SIG-M5 treated with dmso at 0.1 percent for 504 hours (cell line): Measurements from ENCODE around the gene OPRL1.
"Not testable (repeated sequence)": the region's sequence is repeated elsewhere in the genome, so short reads cannot be mapped to it uniquely, and the experiment has no call there.

Experiments
- DNase-seq: peaks from one replicate; lab custom pipeline; 2025; ENCODE audit not compliant: unreplicated experiment; lab: John Stamatoyannopoulos, UW

OPRL1 gene

GRCh38 chr20:64114356-64114971, 34.6 kb downstream of the OPRL1 start:
- no peak for DNase-seq

DNA sequence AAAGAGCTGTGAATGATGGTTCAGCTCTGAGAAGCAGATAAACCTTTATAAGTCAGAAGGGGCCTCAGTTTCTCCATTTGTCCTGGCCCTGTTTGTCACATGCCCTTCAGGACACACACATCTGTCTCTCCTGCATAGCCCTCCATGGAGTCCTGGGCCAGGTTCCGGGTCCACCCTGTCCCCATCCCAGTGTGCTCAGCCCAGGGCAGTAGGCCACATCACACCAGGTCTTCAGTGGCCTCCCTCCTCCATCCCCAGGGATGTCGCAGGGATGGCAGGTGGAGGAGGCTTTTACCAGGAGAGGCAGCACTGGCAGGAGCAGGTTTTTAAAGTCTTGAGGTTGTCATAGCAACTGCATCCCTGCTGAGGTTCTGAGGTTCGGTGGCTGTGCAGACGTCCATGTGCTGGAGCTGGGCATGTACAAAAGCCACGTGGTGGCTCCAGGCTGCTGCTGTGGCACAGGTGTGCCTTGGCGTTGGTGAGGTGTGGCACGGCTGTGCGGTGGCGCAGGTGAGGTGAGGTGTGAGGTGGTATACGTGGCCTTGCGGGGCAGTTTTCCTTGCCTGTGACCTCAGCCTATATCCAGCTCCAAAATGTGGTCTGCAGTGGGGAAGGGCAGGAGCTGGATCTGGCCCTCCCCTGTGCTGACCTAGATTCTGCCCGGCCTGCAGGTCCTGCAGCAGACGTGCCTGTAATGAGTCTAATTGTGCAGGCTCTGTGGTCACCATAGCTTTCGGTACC, 35.5 kb downstream of the OPRL1 start:
- DNase-seq: no peak

DNA sequence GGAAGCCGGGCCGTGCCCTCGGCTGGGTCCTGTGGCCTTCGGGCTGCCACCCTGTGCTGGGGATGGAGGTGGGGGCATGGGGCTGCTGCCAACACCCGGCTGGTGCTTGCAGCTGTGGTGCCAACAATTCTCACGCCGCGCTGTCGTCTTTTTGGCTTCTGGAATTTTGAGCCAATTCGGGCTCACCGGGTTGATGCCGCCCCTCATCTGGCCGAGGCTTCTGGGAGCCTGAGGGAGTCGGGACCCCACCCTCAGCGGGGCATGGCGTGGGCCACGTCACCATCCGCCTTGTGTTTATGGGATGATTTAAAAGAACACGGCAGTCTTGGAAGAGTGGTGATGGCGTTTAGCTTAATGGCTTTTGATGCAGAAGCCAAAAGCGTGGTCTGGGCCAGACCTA, 36.1 kb downstream of the OPRL1 start:
- no peak for DNase-seq

DNA sequence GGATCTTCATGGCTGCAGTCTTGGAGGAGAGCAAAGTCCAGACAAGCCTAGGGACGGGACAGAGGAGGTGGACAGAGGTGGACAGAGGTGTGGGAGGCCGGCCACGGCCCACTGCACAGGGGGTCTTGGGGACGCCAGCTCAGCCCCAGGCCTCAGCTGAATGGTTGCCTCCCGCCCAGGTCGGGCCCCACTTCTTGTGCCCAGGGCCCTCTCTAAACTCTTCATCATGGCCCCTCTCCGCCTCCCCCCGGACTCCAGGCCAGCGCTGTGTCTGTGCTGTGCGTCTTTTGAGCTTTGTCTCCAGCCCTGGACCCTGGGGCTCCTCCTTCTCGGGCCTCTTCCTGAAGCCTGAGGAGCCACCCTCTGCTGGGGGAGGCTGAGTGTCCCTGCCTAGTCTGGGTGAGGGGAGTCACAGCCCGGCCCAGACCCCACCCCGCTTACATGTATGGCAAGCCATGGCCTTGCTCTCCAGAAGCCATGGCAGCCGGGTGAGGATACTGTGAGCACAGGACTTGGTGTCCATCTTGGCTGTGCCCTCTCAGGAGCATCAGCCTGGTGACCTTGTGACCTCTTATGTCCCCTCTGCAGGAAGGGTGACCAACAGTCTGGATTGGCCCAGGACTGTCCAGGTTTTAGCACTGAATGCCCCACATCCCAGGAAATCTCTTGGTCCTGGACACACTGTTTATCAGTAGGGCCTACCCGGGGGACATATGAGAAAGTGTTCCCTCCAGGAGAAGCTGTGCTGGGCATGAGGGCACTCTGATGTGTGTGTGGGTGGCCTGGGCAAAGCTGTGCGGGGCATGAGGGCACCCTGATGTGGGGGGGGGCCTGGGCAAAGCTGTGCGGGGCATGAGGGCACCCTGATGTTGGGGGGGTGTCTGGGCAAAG, 36.9 kb downstream of the OPRL1 start:
- DNase-seq: no peak

- not testable (repeated sequence) for DNase-seq
Measured at GRCh38 chr20:64117432-64117777, 37.5 kb downstream of the OPRL1 start.

DNA sequence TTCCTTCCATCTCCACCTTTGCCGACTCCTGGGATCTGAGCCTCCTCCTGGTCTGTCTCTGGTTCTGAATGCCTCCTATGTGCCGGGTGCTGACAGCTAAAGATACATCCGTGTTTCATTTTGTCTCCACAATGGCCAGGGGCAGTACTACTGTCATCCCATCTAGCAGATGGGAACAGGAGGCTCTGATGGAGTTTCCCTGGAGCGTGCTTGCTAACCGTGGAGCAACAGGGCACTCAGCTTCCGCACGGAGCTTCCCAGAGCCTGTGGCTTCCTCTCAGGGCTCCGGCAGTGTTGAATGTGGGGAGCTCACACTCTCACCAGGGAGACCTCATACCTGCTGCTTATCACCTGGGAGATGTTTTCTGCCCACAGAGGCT, 39.4 kb downstream of the OPRL1 start:
- no peak for DNase-seq

DNA sequence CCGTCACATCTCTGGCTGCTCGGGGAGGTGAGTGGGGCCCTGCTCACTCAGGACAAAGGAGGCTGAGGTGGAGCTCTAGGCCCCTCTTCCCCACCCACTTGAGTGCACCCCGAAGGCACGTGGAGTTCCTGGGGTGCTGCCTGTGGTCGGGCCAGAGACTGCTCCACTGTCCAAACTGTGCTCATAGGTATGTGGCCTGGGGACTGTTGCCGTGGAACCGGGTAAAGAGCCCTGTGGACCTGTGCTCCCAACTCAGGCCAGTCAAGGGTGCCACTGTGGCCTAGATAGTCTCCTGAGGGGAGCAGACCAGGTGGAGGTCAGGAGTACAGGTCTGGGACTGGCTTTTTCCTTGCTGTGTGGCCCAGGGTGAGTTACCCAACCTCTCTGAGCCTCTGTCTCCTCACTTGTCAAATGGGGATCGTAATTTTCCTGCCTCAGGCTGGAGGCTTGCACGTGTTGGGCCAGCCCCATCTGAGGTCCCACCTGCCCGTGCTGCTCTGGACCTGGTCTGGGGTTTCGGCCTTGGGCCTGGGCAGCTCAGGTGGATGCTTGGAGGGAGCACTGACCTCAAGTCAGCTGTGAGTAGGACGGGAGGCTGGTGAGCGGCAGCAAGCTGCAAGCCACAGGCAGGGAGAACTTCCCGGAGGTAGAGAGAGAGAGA, 39.9 kb downstream of the OPRL1 start:
- DNase-seq: no peak

DNA sequence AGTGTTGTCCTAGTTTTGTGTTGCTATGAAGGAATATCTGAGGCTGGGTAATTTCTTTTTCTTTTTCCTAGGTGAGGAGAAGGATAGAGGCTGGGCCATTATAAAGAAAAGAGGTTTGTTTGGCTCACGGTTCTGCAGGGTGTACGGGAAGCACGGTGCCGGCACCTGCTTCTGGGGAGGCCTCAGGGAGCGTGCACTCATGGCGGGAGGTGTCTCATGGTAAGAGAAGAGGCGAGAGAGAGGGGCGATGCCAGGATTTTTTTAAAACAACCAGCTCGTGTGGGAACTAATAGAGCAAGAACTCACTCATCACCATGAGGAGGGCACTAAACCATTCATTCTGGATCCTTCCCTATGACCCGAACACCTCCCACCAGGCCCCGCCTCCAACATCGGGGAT, 41.7 kb downstream of the OPRL1 start:
- DNase-seq: no peak

DNA sequence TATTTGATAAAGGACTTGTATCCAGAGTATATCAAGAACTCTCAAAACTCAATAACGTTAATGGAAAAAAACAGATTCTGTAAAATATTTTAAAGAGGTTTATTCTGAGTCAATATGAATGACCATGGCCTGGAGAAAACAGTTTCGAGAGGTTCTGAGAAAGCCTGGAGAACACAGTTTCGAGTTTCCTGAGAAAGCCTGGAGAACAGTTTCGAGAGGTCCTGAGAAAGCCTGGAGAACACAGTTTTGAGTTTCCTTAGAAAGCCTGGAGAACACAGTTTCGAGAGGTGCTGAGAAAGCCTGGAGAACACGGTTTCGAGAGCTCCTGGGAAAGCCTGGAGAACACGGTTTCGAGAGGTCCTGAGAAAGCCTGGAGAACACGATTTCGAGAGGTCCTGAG, 43.0 kb downstream of the OPRL1 start:
- DNase-seq: not testable (repeated sequence)

GRCh38 chr20:64123517-64123916, 43.6 kb downstream of the OPRL1 start:
- DNase-seq: not testable (repeated sequence)

- no peak for DNase-seq
Measured at GRCh38 chr20:64129146-64129782, 49.4 kb downstream of the OPRL1 start.

GRCh38 chr20:64130271-64130670, 50.4 kb downstream of the OPRL1 start:
- DNase-seq: no peak

DNA sequence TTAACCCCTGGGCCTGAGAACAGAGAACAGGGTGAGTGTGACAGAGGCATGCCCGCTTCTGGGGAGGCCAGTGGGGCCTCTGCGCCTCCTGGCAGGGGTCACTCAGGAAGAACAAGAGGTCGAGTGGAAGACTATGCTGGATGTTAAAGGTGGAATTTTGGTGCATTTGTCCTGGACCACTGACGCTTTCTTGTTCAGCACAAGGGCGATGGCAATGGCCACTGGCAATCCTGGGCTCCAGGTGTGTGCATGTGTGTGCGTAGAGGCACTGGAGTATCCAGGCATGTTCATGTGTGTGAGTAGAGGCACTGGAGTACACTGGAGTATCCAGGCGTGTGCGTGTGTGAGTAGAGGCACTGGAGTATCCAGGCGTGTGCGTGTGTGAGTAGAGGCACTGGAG, 51.0 kb downstream of the OPRL1 start:
- DNase-seq: no peak

DNA sequence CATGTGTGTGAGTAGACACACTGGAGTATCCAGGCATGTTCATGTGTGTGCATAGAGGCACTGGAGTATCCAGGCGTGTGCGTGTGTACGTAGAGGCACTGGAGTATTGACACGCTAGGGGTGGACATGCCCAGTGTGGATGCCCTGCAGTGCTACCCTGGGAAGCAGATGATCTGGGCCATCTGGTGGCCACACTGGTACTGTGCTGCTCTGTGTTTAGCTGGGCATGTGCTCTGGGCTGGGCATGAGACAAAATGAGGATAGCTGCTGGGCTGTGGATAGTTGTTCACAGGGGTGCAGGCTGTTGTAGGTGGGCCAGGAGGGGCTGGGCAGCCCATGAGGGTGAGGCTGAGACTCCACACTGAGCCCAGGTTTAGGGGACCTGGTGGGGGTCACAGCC, 51.5 kb downstream of the OPRL1 start:
- peak; percentile 59 for DNase-seq

GRCh38 chr20:64133951-64134407, 54.1 kb downstream of the OPRL1 start:
- no peak for DNase-seq

DNA sequence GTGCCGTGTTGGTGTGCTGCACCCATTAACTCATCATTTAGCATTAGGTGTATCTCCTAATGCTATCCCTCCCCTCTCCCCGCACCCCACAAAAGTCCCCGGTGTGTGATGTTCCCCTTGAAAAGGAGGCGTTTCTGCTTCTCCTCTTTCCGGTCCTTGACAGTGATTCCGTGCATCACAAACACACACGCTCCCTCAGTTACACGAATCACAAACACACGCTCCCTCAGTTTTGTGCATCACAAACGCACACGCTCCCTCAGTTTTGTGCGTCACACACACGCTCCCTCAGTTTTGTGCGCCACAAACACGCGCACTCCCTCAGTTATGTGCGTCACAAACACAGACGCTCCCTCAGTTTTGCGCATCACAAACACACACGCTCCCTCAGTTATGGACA, 54.9 kb downstream of the OPRL1 start:
- DNase-seq: not testable (repeated sequence)

- DNase-seq: no peak
Measured at GRCh38 chr20:64136004-64136710, 56.3 kb downstream of the OPRL1 start.

DNA sequence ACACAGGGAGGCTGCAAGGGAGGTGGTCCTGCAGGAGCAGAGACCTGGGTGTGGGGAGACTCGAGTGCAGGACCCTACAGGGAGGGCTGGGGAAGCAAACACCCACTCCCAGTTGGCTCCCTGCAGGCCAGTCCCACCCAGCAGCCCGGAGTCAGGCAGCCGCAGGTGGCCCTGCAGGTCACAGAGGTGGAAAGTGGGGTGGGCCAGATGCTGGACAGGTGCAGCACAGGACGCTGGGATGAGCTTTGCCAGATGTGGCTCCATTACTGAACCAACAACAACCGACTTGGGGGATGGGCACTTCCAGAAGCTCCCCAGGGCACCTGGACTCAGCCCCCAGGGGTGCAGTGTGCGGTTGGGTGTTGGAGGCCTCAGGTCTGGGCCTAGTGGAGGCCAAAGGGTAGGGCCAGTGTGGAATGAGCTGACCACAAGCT, 57.7 kb downstream of the OPRL1 start:
- no peak for DNase-seq

GRCh38 chr20:64138276-64138815, 58.5 kb downstream of the OPRL1 start:
- DNase-seq: no peak
